Thyroid gland (tissue), 4 donors: ENCODE results near the gene GRM4. TPM values are rescaled to one million over a fixed set of nuclear protein-coding genes. Genes with fewer than 3 reads are reported as not detected.

ENCODE experiments used
- DNase-seq, 2 donors: peaks; one replicate each; pipeline ENCODE4 v3.0.0-alpha.2; 2019
- H3K27ac ChIP-seq, 3 donors: fragments of 200-600 bp; sonication (generic); 1 replicate in 2 of 3; 2 replicates in 1 of 3; pipeline ENCODE4 v1.5.1; 2016 to 2019; ENCODE audit warnings: mild to moderate bottlenecking in 1 of 3, moderate library complexity in 1 of 3
- H3K27me3 ChIP-seq: fragments of 200-600 bp; sonication (generic); one replicate; pipeline ENCODE4 v1.5.1; 2019
- H3K36me3 ChIP-seq, 2 donors: fragments of 200-600 bp; sonication (generic); one replicate each; pipeline ENCODE4 v1.5.1; 2016 to 2019
- H3K4me1 ChIP-seq, 2 donors: fragments of 200-600 bp; sonication (generic); one replicate each; pipeline ENCODE4 v1.5.1; 2017 to 2019
- H3K4me3 ChIP-seq, 3 donors: fragments of 200-600 bp; sonication (generic); replicated peaks in 1 of 3; 1 replicate in 2 of 3; 2 replicates in 1 of 3; pipeline ENCODE4 v1.5.1; 2016; ENCODE audit warnings: mild to moderate bottlenecking in 1 of 3
- H3K9me3 ChIP-seq: fragments of 200-600 bp; sonication (generic); one replicate; pipeline ENCODE4 v1.5.1; 2017
- POLR2A ChIP-seq, 2 donors: fragments of 450-650 bp; IDR thresholded peaks; one replicate each; pipeline ENCODE4 v1.6.1; 2017; ENCODE audit warnings: antibody characterized with exemption in 2 of 2, mild to moderate bottlenecking in 2 of 2, moderate library complexity in 1 of 2
- WGBS, 2 donors: methylation state at CpG; one replicate each; pipeline ENCODE4 v1.1.5; 2017; 5-methylcytosine and 5-hydroxymethylcytosine counted together
- intact Hi-C: fragments of 100-400 bp; cut with DNase I; formaldehyde crosslinking; loops from one replicate; pipeline ENCODE4 v1.15.1; 2023
- total RNA-seq, 4 donors: library from RNA; depleted of rRNA; stranded (reverse); fragments of >200 nt; gene quantifications; one replicate each; pipeline ENCODE4 v1.2.3, GENCODE V29; 2016
- TF ChIP-seq, protein P1 (sequence below), 6 experiments: fragments of 200-600 bp in 3 of 6; fragments of 450-650 bp in 3 of 6; sonication (generic) in 3 of 6; IDR thresholded peaks; one replicate each; pipeline ENCODE4 v1.5.1; 2016 to 2019; ENCODE audit warnings: antibody characterized with exemption in 6 of 6, mild to moderate bottlenecking in 2 of 6, inconsistent platforms in 1 of 6, moderate library complexity in 1 of 6

The GRM4 gene
- total RNA-seq, 4 donors from 2014 or later: under 0.01 TPM; not detected in 3

DNA sequence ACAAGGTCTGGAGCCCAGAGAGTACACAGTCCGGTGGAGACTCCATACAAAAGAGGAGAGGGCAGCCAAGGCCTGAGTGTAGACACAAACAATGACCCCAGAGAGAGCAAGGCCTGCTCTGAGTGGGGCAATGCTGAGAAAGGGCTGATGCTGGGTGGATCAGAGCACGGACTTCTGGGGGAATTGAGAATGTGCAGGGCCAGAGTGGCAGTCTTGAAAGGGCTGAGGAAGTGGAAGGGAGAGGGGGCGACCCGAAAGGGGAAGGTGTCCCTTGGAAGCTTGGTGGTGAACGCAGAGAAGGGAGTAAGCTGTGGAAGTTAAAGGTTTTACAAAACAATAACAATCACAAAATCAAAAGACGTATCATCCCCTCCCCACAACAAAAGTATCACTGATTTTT, 12.0 kb upstream of the GRM4 start:
- Histone ChIP-seq H3K9me3 (no peaks in the 10 kb centered on the region), H3K27ac (no peak overlapping the region), H3K4me3 (no peak overlapping the region), H3K27me3 (no peaks in the 10 kb centered on the region), H3K36me3 (no peaks in the 10 kb centered on the region), H3K4me1 (peaks cover 0 to 8% of the 10 kb centered on the region in 2 donors)
- intact Hi-C loops: loop anchor here (10.0 kb wide), 1 partner anchor 573 kb away; the partner anchor contains the start of gene BAK1
- DNase-seq: no peak
- WGBS, 2 donors: 76 to 84% methylated on average over 6 of the region's 6 CpGs
- TF ChIP-seq POLR2A (IDR thresholded peaks at IDR 0.05): no peak
- TF ChIP-seq, protein P1, sequence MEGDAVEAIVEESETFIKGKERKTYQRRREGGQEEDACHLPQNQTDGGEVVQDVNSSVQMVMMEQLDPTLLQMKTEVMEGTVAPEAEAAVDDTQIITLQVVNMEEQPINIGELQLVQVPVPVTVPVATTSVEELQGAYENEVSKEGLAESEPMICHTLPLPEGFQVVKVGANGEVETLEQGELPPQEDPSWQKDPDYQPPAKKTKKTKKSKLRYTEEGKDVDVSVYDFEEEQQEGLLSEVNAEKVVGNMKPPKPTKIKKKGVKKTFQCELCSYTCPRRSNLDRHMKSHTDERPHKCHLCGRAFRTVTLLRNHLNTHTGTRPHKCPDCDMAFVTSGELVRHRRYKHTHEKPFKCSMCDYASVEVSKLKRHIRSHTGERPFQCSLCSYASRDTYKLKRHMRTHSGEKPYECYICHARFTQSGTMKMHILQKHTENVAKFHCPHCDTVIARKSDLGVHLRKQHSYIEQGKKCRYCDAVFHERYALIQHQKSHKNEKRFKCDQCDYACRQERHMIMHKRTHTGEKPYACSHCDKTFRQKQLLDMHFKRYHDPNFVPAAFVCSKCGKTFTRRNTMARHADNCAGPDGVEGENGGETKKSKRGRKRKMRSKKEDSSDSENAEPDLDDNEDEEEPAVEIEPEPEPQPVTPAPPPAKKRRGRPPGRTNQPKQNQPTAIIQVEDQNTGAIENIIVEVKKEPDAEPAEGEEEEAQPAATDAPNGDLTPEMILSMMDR (IDR thresholded peaks at IDR 0.05): no peak

DNA sequence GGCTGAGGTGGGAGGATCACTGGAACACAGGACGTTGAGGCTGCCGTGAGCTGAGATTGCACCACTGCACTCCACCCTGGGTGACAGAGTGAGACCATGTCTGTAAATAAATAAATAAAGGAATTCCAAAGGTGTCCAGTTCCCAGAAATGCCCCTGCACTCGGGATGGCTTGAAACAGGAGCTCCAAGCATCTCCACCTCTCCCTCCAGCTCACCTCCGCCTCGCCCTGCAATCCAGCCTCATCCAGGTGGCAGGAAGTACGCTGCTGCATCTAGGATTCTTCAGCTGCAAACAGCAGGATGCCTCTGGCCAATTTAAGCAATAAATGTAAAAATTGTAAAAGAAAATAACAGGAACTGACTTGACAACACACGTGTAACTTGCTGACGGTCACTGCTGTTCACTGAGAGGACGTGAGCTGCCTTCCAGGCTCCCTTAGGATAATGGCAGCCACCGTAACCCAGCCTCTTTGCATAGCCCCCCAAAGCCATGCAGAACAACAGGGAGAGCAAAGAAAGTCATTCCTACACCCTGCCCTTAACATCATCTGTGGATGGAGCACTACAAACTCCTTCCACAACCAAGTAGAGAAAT, 11.4 kb upstream of the GRM4 start:
- no peak for DNase-seq
- Histone ChIP-seq H3K4me3 (no peak overlapping the region), H3K36me3 (no peaks in the 10 kb centered on the region), H3K4me1 (peaks cover 0 to 8% of the 10 kb centered on the region in 2 donors), H3K27ac (no peak overlapping the region), H3K27me3 (no peaks in the 10 kb centered on the region), H3K9me3 (no peaks in the 10 kb centered on the region)
- 81% methylated on average over 10 of the region's 10 CpGs for WGBS, 2 donors
- intact Hi-C loops: loop anchor here (10.0 kb wide), 1 partner anchor 573 kb away; the partner anchor contains the start of gene BAK1
- TF ChIP-seq POLR2A (IDR thresholded peaks at IDR 0.05): no peak
- TF ChIP-seq, protein P1 (IDR thresholded peaks at IDR 0.05): no peak

DNA sequence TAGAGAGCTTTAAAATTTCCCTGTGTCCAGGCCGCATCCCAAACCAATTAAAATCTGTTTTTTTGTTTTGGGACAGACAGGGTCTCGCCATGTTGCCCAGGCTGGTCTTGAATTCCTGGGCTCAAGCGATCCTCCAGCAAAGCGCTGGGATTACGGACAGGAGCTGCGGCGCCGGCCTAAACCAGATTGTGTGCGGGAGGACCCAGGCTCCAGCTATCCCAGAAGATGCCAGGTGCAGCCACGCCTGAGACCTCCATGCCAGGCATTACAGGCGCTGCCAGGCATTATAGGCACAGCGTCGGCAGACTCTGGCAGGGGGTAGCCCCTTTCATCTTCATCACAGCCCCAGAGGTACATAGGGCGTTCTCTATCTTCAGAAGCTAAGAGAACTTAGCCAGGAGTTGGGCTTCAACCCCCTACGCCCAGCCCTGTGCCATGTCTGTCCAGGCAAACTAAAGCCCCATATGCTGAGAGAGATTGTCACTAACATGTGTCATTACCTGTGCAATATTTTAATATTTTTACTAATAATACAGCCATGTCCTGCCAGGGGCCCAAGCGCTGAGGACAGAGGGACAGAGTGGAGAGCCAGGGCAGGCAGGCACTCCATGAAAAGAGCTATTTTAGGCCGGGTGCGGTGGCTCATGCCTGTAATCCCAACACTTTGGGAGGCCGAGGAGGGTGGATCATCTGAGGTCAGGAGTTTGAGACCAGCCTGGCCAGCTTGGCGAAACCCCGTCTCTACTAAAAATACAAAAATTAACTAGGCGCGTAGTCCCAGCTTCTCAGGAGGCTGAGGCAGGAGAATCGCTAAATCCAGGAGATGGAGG, 9.8 kb upstream of the GRM4 start:
- TF ChIP-seq POLR2A (IDR thresholded peaks at IDR 0.05): no peak
- TF ChIP-seq, protein P1 (IDR thresholded peaks at IDR 0.05): no peak
- Histone ChIP-seq H3K4me3 (no peak overlapping the region), H3K9me3 (no peaks in the 10 kb centered on the region), H3K36me3 (no peaks in the 10 kb centered on the region), H3K27ac (no peak overlapping the region), H3K4me1 (peaks cover 0 to 8% of the 10 kb centered on the region in 2 donors), H3K27me3 (peaks cover 2% of the 10 kb centered on the region)
- 82% methylated on average over 22 of the region's 24 CpGs for WGBS, 2 donors
- intact Hi-C loops: loop anchor here (2.0 to 10.0 kb wide), 2 partner anchors 387 to 571 kb away; partner anchors contain the start of gene BAK1
- no peak for DNase-seq

DNA sequence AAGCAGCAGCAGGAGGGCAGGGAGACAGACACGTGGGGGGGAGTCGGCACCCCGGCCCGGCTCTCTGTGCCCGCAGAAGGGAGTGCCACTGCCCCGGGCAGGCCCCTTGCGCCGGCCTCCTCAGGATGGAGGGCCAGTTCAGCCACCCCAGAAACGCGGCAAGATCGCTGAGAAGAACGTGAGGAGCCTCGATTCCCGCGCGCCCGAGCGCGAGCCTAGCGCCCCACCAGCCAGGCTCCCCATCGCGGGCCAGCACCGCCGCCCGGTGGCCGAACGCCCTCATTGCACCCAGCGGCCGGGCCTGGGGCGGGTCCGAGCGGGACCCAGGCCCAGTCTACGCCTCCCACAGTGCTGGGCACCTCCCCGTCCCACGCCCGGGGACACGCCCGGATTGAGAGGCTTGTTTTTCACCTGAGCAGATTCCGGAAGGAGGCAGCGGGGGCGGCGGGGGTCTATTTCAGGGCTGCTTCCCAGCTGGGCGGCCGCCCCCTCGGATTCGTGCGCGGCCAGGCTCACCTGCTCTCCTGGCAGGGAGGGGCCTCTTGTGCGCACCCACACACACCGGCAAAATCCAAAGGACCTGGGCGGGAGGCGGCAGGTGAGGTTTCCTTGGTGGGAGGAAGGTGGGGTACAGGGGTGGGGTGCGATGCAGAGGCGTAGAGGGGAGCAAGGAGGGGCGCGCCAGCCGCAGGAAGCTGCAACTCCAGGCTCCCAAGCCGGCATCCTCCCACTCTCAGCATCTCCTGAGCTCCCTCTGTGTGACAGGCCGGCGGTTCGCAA, 9.0 kb upstream of the GRM4 start:
- H3K9me3 ChIP-seq: no peaks in the 10 kb centered on the region
- H3K4me1 ChIP-seq: peaks cover 0 to 8% of the 10 kb centered on the region in 2 donors
- no peak for TF ChIP-seq POLR2A (IDR thresholded peaks at IDR 0.05)
- TF ChIP-seq, protein P1 (IDR thresholded peaks at IDR 0.05): peak; percentile 81 to 99 (median 97)
- H3K36me3 ChIP-seq: no peaks in the 10 kb centered on the region
- H3K27ac ChIP-seq: no peak overlapping the region
- H3K27me3 ChIP-seq: peaks cover 5% of the 10 kb centered on the region
- 12% methylated on average over 18 to 33 of the region's 61 CpGs for WGBS, 2 donors
- H3K4me3 ChIP-seq: no peak overlapping the region
- DNase-seq: peak; percentile 49 to 53
- intact Hi-C loops: loop anchor here (2.0 to 10.0 kb wide), 2 partner anchors 386 to 570 kb away; partner anchors contain the start of gene BAK1
